ENCODE data around the gene ZNHIT3. TPM values are rescaled to one million over a fixed set of nuclear protein-coding genes. Genes with fewer than 3 reads are reported as not detected.

The ZNHIT3 gene
- total RNA-seq, 1 experiment from 2014 or later, result 35.5 TPM

GRCh38 chr17:36529121-36529520, 42.6 kb downstream of the ZNHIT3 start:
- Histone ChIP-seq H3K36me3 (ENCODE audit: low read depth) (peaks cover 14% of the 10 kb centered on the region), H3K9me3 (ENCODE audit: insufficient read depth, low read depth) (no peaks in the 10 kb centered on the region), H3K4me2 (no peak overlapping the region), H3K27me3 (ENCODE audit: insufficient read depth, low read depth) (no peaks in the 10 kb centered on the region), H4K20me1 (ENCODE audit: insufficient read depth) (no peaks in the 10 kb centered on the region), H3F3A (ENCODE audit: insufficient read depth, low read depth) (peaks cover 23% of the 10 kb centered on the region; the same call in 1 of the 2 replicates), H3K4me3 (no peak overlapping the region), H3K79me2 (ENCODE audit: low read depth) (peaks cover 21% of the 10 kb centered on the region), H3K27ac (no peak overlapping the region), H3K9me2 (ENCODE audit: insufficient read depth) (no peaks in the 10 kb centered on the region), H2AFZ (no peak overlapping the region), H3K4me1 (replicated peaks; ENCODE audit: insufficient read depth) (peaks cover 9% of the 10 kb centered on the region; the same call in 1 of the 2 replicates)
- TF ChIP-seq CTCF (conservative IDR thresholded peaks at IDR 0.05) (no peak), EZH2 (IDR thresholded peaks at IDR 0.05; ENCODE audit: low read depth) (no peak)
- intact Hi-C loops (cut with micrococcal nuclease; ENCODE audit: unreplicated experiment), result no loop called here
- DNase-seq, result no peak
- no TSS peak for BruUV-seq (replicated peaks)
- CTCF ChIA-PET, result interaction anchor here (0.6 kb wide), 1 partner anchor 15 kb away, joined by 5 read pairs; no protein-coding TSS in a partner anchor
- POLR2A ChIA-PET (ENCODE audit: unreplicated experiment), result interaction anchor here (0.7 kb wide), 1 partner anchor 41 kb away, joined by 3 read pairs; no protein-coding TSS in a partner anchor

GRCh38 chr17:36532435-36532975, 46.0 kb downstream of the ZNHIT3 start:
- H3F3A ChIP-seq (ENCODE audit: insufficient read depth, low read depth), result peaks cover 23% of the 10 kb centered on the region; the same call in 1 of the 2 replicates
- no peak overlapping the region for H3K4me3 ChIP-seq
- intact Hi-C loops (cut with micrococcal nuclease; ENCODE audit: unreplicated experiment), result no loop called here
- TF ChIP-seq CTCF (conservative IDR thresholded peaks at IDR 0.05) (no peak), EZH2 (IDR thresholded peaks at IDR 0.05; ENCODE audit: low read depth) (no peak)
- no peaks in the 10 kb centered on the region for H4K20me1 ChIP-seq (ENCODE audit: insufficient read depth)
- no peaks in the 10 kb centered on the region for H3K27me3 ChIP-seq (ENCODE audit: insufficient read depth, low read depth)
- H2AFZ ChIP-seq, result no peak overlapping the region
- no peak overlapping the region for H3K4me2 ChIP-seq
- peaks cover 15% of the 10 kb centered on the region; the same call in 1 of the 2 replicates for H3K4me1 ChIP-seq (replicated peaks; ENCODE audit: insufficient read depth)
- no peaks in the 10 kb centered on the region for H3K9me3 ChIP-seq (ENCODE audit: insufficient read depth, low read depth)
- BruUV-seq (replicated peaks), result no TSS peak
- ChIA-PET POLR2A (ENCODE audit: unreplicated experiment) (interaction anchor here (0.6 kb wide), 1 partner anchor 606 kb away, joined by 5 read pairs; no protein-coding TSS in a partner anchor), CTCF (no interaction called here)
- H3K9me2 ChIP-seq (ENCODE audit: insufficient read depth), result no peaks in the 10 kb centered on the region
- DNase-seq, result no peak
- peaks cover 41% of the 10 kb centered on the region for H3K79me2 ChIP-seq (ENCODE audit: low read depth)
- peaks cover 5% of the 10 kb centered on the region; the same call in 1 of the 2 replicates for H3K36me3 ChIP-seq (ENCODE audit: low read depth)
- no peak overlapping the region for H3K27ac ChIP-seq

GRCh38 chr17:36533935-36534839, 47.7 kb downstream of the ZNHIT3 start:
- TSS peak; percentile 30 for BruUV-seq (replicated peaks)
- Histone ChIP-seq H3K36me3 (ENCODE audit: low read depth) (peaks cover 5% of the 10 kb centered on the region; the same call in 1 of the 2 replicates), H3K9me2 (ENCODE audit: insufficient read depth) (no peaks in the 10 kb centered on the region), H3K4me3 (peak overlapping the region; percentile 99), H2AFZ (peak overlapping the region; percentile 98), H4K20me1 (ENCODE audit: insufficient read depth) (no peaks in the 10 kb centered on the region), H3K9me3 (ENCODE audit: insufficient read depth, low read depth) (no peaks in the 10 kb centered on the region), H3K27me3 (ENCODE audit: insufficient read depth, low read depth) (no peaks in the 10 kb centered on the region), H3K4me1 (replicated peaks; ENCODE audit: insufficient read depth) (peaks cover 15% of the 10 kb centered on the region; the same call in 1 of the 2 replicates), H3K4me2 (peak overlapping the region; percentile 94), H3F3A (ENCODE audit: insufficient read depth, low read depth) (peaks cover 23% of the 10 kb centered on the region; the same call in 1 of the 2 replicates), H3K27ac (peak overlapping the region; percentile 91), H3K79me2 (ENCODE audit: low read depth) (peaks cover 49% of the 10 kb centered on the region)
- peak; percentile 66 to 67 for DNase-seq
- intact Hi-C loops (cut with micrococcal nuclease; ENCODE audit: unreplicated experiment), result loop anchor here (2.0 kb wide), 1 partner anchor 47 kb away; the partner anchor contains the start of gene ZNHIT3
- POLR2A ChIA-PET (ENCODE audit: unreplicated experiment), result interaction anchor here (0.7 kb wide), 2 partner anchors 43 to 903 kb away, joined by 3 to 5 read pairs; no protein-coding TSS in a partner anchor
- peak; percentile 79 for TF ChIP-seq CTCF (conservative IDR thresholded peaks at IDR 0.05)
- no peak for TF ChIP-seq EZH2 (IDR thresholded peaks at IDR 0.05; ENCODE audit: low read depth)
- CTCF ChIA-PET, result no interaction called here

All from PC-9 (cell line).